Naive thymus-derived CD4-positive, alpha-beta T cell (primary cell): ENCODE measurements around the gene SLC22A12. TPM values are rescaled to one million over a fixed set of nuclear protein-coding genes. Genes with fewer than 3 reads are reported as not detected.

ENCODE experiments used
- ATAC-seq: fragments of 150-1000 bp; cut with Tn5 transposase; 2 replicates; pipeline ENCODE4 v1.10.0; 2021; ENCODE audit warnings: mild to moderate bottlenecking, moderate library complexity
- CTCF ChIA-PET: fragments of 350-600 bp; sonication (Branson Sonifier 250); formaldehyde crosslinking; loops from one replicate; lab custom pipeline; 2021; ENCODE audit warnings: antibody characterized with exemption; lab: Charles Lee
- POLR2A ChIA-PET: fragments of 350-600 bp; sonication (Branson Sonifier 250); formaldehyde crosslinking; loops from one replicate; lab custom pipeline; 2021; ENCODE audit warnings: antibody characterized with exemption, inconsistent platforms; lab: Charles Lee
- DNase-seq, 9 donors: peaks; one replicate each; pipeline versions ENCODE4 v3.0.0 to v3.0.0-alpha.2; 2020 to 2022; ENCODE audit warnings: mixed read lengths in 1 of 9
- H3K27ac ChIP-seq: one replicate; pipeline ENCODE4 v1.7.0; 2013; ENCODE audit warnings: mild to moderate bottlenecking, low read depth, low read length, moderate library complexity
- H3K27me3 ChIP-seq, 2 donors: one replicate each; pipeline ENCODE4 v1.7.0; 2013; ENCODE audit warnings: low read length in 2 of 2, mild to moderate bottlenecking in 2 of 2, moderate library complexity in 2 of 2; ENCODE audit not compliant: control insufficient read depth in 2 of 2, insufficient read depth in 2 of 2
- H3K36me3 ChIP-seq, 3 experiments: 1 replicate in 2 of 3; 2 replicates in 1 of 3; pipeline ENCODE4 v1.7.0; 2013; ENCODE audit warnings: low read length in 3 of 3, mild to moderate bottlenecking in 3 of 3, moderate library complexity in 1 of 3; ENCODE audit not compliant: insufficient read depth in 3 of 3, control insufficient read depth in 2 of 3
- H3K4me1 ChIP-seq, 2 donors: one replicate each; pipeline ENCODE4 v1.7.0; 2013; ENCODE audit warnings: low read length in 2 of 2, mild to moderate bottlenecking in 2 of 2, moderate library complexity in 1 of 2; ENCODE audit not compliant: control insufficient read depth in 2 of 2, insufficient read depth in 2 of 2
- H3K4me3 ChIP-seq: 2 replicates; pipeline ENCODE4 v1.7.0; 2013; ENCODE audit warnings: mild to moderate bottlenecking, low read length
- H3K9me3 ChIP-seq, 3 experiments: 1 replicate in 2 of 3; 2 replicates in 1 of 3; pipeline ENCODE4 v1.7.0; 2013; ENCODE audit warnings: low read length in 3 of 3; ENCODE audit not compliant: control insufficient read depth in 2 of 3
- H3K27ac Mint-ChIP-seq, 9 donors: one replicate each; pipeline ENCODE4 v1.8.0; 2020 to 2022; ENCODE audit warnings: mixed read lengths in 9 of 9, mild to moderate bottlenecking in 8 of 9, moderate library complexity in 5 of 9, inconsistent platforms in 2 of 9
- H3K27me3 Mint-ChIP-seq, 5 donors: one replicate each; pipeline ENCODE4 v1.8.0; 2021 to 2022; ENCODE audit warnings: mixed read lengths in 5 of 5, mild to moderate bottlenecking in 1 of 5
- H3K36me3 Mint-ChIP-seq, 5 donors: one replicate each; pipeline ENCODE4 v1.8.0; 2020 to 2022; ENCODE audit warnings: mixed read lengths in 5 of 5, mild to moderate bottlenecking in 3 of 5, inconsistent platforms in 1 of 5
- H3K4me1 Mint-ChIP-seq, 7 donors: one replicate each; pipeline ENCODE4 v1.8.0; 2020 to 2022; ENCODE audit warnings: mixed read lengths in 7 of 7, mild to moderate bottlenecking in 3 of 7, inconsistent platforms in 1 of 7
- H3K4me3 Mint-ChIP-seq, 10 donors: one replicate each; pipeline ENCODE4 v1.8.0; 2020 to 2022; ENCODE audit warnings: mild to moderate bottlenecking in 10 of 10, mixed read lengths in 10 of 10, moderate library complexity in 6 of 10, inconsistent platforms in 2 of 10
- H3K9me3 Mint-ChIP-seq, 11 donors: one replicate each; pipeline ENCODE4 v1.8.0; 2020 to 2022; ENCODE audit warnings: mixed read lengths in 11 of 11, mild to moderate bottlenecking in 4 of 11, inconsistent platforms in 1 of 11, moderate library complexity in 1 of 11
- intact Hi-C, 2 donors: fragments of 100-400 bp; cut with micrococcal nuclease; formaldehyde crosslinking; loops; one replicate each; pipeline ENCODE4 v1.15.1; 2023
- polyA plus RNA-seq, 2 donors: library from polyadenylated mRNA; unstranded; fragments of 300-500 nt; fragmentation: Illumina TruSeq; gene quantifications; one replicate each; pipeline ENCODE4 v1.2.3, GENCODE V29; 2021
- total RNA-seq, 6 experiments: library from RNA in 5 of 6; stranded (reverse) in 5 of 6; gene quantifications; 1 replicate in 5 of 6; 2 replicates in 1 of 6; pipeline ENCODE4 v1.2.3 and lab custom pipeline; 2021 to 2026

The SLC22A12 gene
- total and polyA plus RNA-seq, 7 experiments from 2014 or later: not detected

DNA sequence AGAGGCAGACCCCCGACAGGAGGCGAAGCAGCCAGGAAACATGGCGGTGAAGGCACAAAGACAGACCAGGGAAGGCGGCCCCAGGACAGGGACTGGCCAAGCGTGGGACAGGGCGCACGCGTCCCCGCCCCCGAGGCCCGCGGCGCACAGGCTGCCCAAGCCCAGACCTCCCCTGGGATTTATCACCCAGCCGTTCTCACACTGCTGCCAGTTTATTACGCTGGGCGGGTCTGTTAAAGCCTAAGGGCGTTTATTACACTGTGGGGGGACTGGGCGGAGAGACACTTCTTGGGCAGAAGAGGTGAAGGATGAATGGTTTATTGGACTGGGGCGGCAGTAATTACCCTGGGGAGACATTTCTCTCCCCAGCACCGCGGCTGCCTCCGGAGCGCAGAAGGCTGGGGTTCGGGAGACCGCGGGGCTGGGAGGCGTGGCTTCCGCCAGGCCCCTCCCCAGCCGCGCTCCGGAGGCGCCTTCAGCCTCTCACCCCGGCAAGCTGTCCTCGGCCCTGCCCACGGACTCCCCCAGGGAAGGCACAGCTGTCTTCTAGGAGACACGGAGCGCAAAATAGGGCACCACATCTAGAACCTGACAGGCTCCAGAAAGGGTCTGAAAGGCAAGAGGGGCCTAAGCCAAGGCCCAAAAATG is 47.1 kb downstream of the SLC22A12 start:
- H3K27me3 Mint-ChIP-seq: peaks cover 0 to 26% (median 21%) of the 10 kb centered on the region in 5 donors
- ATAC-seq (no peak), DNase-seq (no peak)
- ChIA-PET POLR2A (no interaction called here), CTCF (no interaction called here)
- H3K9me3 ChIP-seq: no peaks in the 10 kb centered on the region
- H3K27ac Mint-ChIP-seq: no peak overlapping the region
- H3K4me3 ChIP-seq: no peak overlapping the region
- H3K4me3 Mint-ChIP-seq: no peak overlapping the region
- H3K27me3 ChIP-seq: peaks cover 0 to 4% of the 10 kb centered on the region in 2 donors
- no peaks in the 10 kb centered on the region for H3K9me3 Mint-ChIP-seq
- H3K27ac ChIP-seq: no peak overlapping the region
- no peaks in the 10 kb centered on the region for H3K36me3 ChIP-seq
- intact Hi-C loops: no loop called here
- H3K36me3 Mint-ChIP-seq: no peaks in the 10 kb centered on the region
- no peaks in the 10 kb centered on the region for H3K4me1 ChIP-seq
- peaks cover 6 to 18% (median 8%) of the 10 kb centered on the region in 7 donors for H3K4me1 Mint-ChIP-seq

- CTCF ChIA-PET: no interaction called here
- no peak for DNase-seq
- H3K9me3 Mint-ChIP-seq: no peaks in the 10 kb centered on the region
- Histone ChIP-seq H3K27me3 (peaks cover 0 to 5% of the 10 kb centered on the region in 2 donors), H3K9me3 (no peaks in the 10 kb centered on the region), H3K4me3 (no peak overlapping the region), H3K4me1 (no peaks in the 10 kb centered on the region), H3K27ac (no peak overlapping the region), H3K36me3 (no peaks in the 10 kb centered on the region)
- peaks cover 3 to 24% (median 22%) of the 10 kb centered on the region in 5 donors for H3K27me3 Mint-ChIP-seq
- H3K4me3 Mint-ChIP-seq: peak overlapping the region in 1 of 10 donors; percentile 41
- intact Hi-C loops: no loop called here
- no peak overlapping the region for H3K27ac Mint-ChIP-seq
- H3K4me1 Mint-ChIP-seq: peaks cover under 1 to 14% (median 4%) of the 10 kb centered on the region in 7 donors
- H3K36me3 Mint-ChIP-seq: no peaks in the 10 kb centered on the region
- ATAC-seq: no peak
- POLR2A ChIA-PET: no interaction called here
These were observed 47.8 kb downstream of the SLC22A12 start for GRCh38 chr11:64638829-64639228.

DNA sequence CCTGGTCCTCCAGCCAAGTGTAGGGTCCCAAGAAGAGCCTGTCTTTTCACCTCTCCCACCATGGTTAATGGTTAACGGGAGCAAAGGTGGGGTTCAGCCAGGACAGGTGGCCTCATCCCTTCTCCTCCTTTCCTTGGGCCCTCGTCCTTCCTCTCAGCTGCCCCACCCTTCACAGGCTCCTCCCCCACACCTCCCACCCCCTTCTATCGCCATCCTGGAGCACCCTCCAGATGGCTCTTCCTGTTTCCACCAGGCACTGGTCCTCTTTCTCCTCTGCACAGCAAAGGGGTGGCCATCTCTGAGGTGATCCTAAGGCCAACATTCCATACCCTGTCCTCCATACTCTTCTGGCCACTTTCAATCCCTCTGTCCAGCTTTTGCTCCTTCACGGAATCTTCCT is 48.9 kb downstream of the SLC22A12 start:
- H3K27me3 ChIP-seq: peaks cover 0 to 12% of the 10 kb centered on the region in 2 donors
- H3K4me1 ChIP-seq: no peaks in the 10 kb centered on the region
- intact Hi-C loops: no loop called here
- POLR2A ChIA-PET: interaction anchor here (0.6 kb wide), 1 partner anchor 88 kb away, joined by 3 read pairs; no protein-coding TSS in a partner anchor
- no peak overlapping the region for H3K4me3 Mint-ChIP-seq
- ATAC-seq: no peak
- DNase-seq: no peak
- CTCF ChIA-PET: no interaction called here
- no peaks in the 10 kb centered on the region for H3K36me3 ChIP-seq
- H3K27me3 Mint-ChIP-seq: peaks cover 14 to 24% (median 22%) of the 10 kb centered on the region in 5 donors
- H3K27ac Mint-ChIP-seq: no peak overlapping the region
- no peaks in the 10 kb centered on the region for H3K9me3 ChIP-seq
- H3K27ac ChIP-seq: no peak overlapping the region
- no peaks in the 10 kb centered on the region for H3K36me3 Mint-ChIP-seq
- H3K9me3 Mint-ChIP-seq: no peaks in the 10 kb centered on the region
- peaks cover 0 to 7% (median 0%) of the 10 kb centered on the region in 7 donors for H3K4me1 Mint-ChIP-seq
- H3K4me3 ChIP-seq: no peak overlapping the region

GRCh38 chr11:64641596-64642417 is 50.8 kb downstream of the SLC22A12 start:
- Histone ChIP-seq H3K4me3 (no peak overlapping the region), H3K27ac (no peak overlapping the region), H3K27me3 (peaks cover 0 to 14% of the 10 kb centered on the region in 2 donors), H3K9me3 (no peaks in the 10 kb centered on the region), H3K4me1 (no peaks in the 10 kb centered on the region), H3K36me3 (no peaks in the 10 kb centered on the region)
- no peak for DNase-seq
- POLR2A ChIA-PET: no interaction called here
- H3K27me3 Mint-ChIP-seq: peaks cover 23 to 35% (median 29%) of the 10 kb centered on the region in 5 donors
- CTCF ChIA-PET: no interaction called here
- no peak for ATAC-seq
- H3K4me3 Mint-ChIP-seq: no peak overlapping the region
- no peaks in the 10 kb centered on the region for H3K36me3 Mint-ChIP-seq
- H3K4me1 Mint-ChIP-seq: peaks cover 0 to 6% (median 0%) of the 10 kb centered on the region in 7 donors
- H3K9me3 Mint-ChIP-seq: no peaks in the 10 kb centered on the region
- no peak overlapping the region for H3K27ac Mint-ChIP-seq
- intact Hi-C loops: no loop called here

- Histone ChIP-seq H3K36me3 (no peaks in the 10 kb centered on the region), H3K4me3 (no peak overlapping the region), H3K4me1 (no peaks in the 10 kb centered on the region), H3K27ac (no peak overlapping the region), H3K9me3 (no peaks in the 10 kb centered on the region), H3K27me3 (peaks cover 0 to 14% of the 10 kb centered on the region in 2 donors)
- DNase-seq (no peak), ATAC-seq (no peak)
- no peaks in the 10 kb centered on the region for H3K9me3 Mint-ChIP-seq
- H3K27me3 Mint-ChIP-seq: peaks cover 23 to 38% (median 32%) of the 10 kb centered on the region in 5 donors
- ChIA-PET POLR2A (no interaction called here), CTCF (no interaction called here)
- H3K36me3 Mint-ChIP-seq: no peaks in the 10 kb centered on the region
- H3K27ac Mint-ChIP-seq: peak overlapping the region in 1 of 9 donors; percentile 26
- H3K4me3 Mint-ChIP-seq: no peak overlapping the region
- H3K4me1 Mint-ChIP-seq: peaks cover 0 to 6% (median 0%) of the 10 kb centered on the region in 7 donors
- intact Hi-C loops: no loop called here
These were observed 51.4 kb downstream of the SLC22A12 start for GRCh38 chr11:64642418-64642735.

DNA sequence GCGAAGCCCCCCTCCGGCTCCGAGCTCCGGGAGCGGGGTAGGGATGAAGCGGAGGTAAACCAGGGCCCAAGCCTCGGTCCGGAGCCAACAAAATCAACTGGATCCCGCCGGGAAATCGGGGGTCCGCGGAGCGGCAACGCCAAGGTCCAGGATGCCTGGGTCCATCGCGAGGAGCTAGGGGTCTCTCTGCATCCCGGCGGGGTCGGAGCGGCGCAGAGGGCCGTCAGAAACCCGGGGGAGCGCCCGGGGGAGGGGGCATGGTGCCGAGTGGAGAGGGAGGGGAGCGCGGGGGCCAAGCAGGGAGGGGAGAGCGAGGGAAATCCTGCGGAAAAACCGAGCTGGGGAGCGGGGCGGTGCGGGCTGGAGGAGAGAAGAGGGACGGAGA is 51.8 kb downstream of the SLC22A12 start:
- no peak overlapping the region for H3K27ac ChIP-seq
- H3K27me3 ChIP-seq: peaks cover 0 to 14% of the 10 kb centered on the region in 2 donors
- peaks cover 26 to 36% (median 35%) of the 10 kb centered on the region in 5 donors for H3K27me3 Mint-ChIP-seq
- H3K4me1 ChIP-seq: no peaks in the 10 kb centered on the region
- H3K4me1 Mint-ChIP-seq: peaks cover 0 to 6% (median 0%) of the 10 kb centered on the region in 7 donors
- no peaks in the 10 kb centered on the region for H3K9me3 ChIP-seq
- no peak for ATAC-seq
- H3K36me3 Mint-ChIP-seq: no peaks in the 10 kb centered on the region
- POLR2A ChIA-PET: no interaction called here
- H3K4me3 ChIP-seq: no peak overlapping the region
- no peak for DNase-seq
- H3K36me3 ChIP-seq: no peaks in the 10 kb centered on the region
- no peaks in the 10 kb centered on the region for H3K9me3 Mint-ChIP-seq
- H3K27ac Mint-ChIP-seq: no peak overlapping the region
- CTCF ChIA-PET: no interaction called here
- no peak overlapping the region for H3K4me3 Mint-ChIP-seq
- intact Hi-C loops: no loop called here
